Panc1 (cell line): ENCODE measurements around the gene AK8. TPM values are rescaled to one million over a fixed set of nuclear protein-coding genes. Genes with fewer than 3 reads are reported as not detected.

Source experiments
- ATAC-seq: fragments of 200-7000 bp; cut with Tn5 transposase; 2 replicates; pipeline ENCODE4 v1.9.1; 2020; ENCODE audit warnings: mild to moderate bottlenecking, moderate library complexity
- BruUV-seq: library from RNA; stranded (reverse); fragments of 400-500 nt; replicated peaks from 2 replicates; lab custom pipeline; 2021; lab: Mats Ljungman, UMichigan
- CTCF ChIA-PET: fragments of 300-600 bp; sonication (Branson Sonifier 250); formaldehyde crosslinking; loops from one replicate; lab custom pipeline; 2022; ENCODE audit warnings: antibody characterized with exemption; lab: Charles Lee
- POLR2A ChIA-PET: fragments of 300-600 bp; sonication (Branson Sonifier 250); formaldehyde crosslinking; loops from one replicate; lab custom pipeline; 2022; ENCODE audit warnings: antibody characterized with exemption; lab: Charles Lee
- DNase-seq: peaks from one replicate; pipeline ENCODE4 v3.0.0-alpha.2; 2010; ENCODE audit warnings: low read depth, low spot score
- H3K27ac ChIP-seq: 2 replicates; pipeline ENCODE4 v1.5.1; 2011; ENCODE audit warnings: mild to moderate bottlenecking, low read length, inconsistent platforms
- H3K27me3 ChIP-seq: fragments of 200-500 bp; sonication (Bioruptor generic); 2 replicates; pipeline ENCODE4 v1.6.0; 2014; ENCODE audit warnings: low read length, inconsistent platforms; ENCODE audit not compliant: control insufficient read depth, insufficient read depth
- H3K36me3 ChIP-seq: fragments of 200-500 bp; sonication (Bioruptor generic); 2 replicates; pipeline ENCODE4 v1.5.1; 2014; ENCODE audit warnings: inconsistent platforms, mild to moderate bottlenecking, low read length, moderate library complexity; ENCODE audit not compliant: control insufficient read depth, insufficient read depth
- H3K4me1 ChIP-seq: 2 replicates; pipeline ENCODE4 v1.5.1; 2011; ENCODE audit warnings: inconsistent platforms, mild to moderate bottlenecking, low read length, moderate library complexity; ENCODE audit not compliant: control insufficient read depth, insufficient read depth
- H3K4me3 ChIP-seq, 2 experiments: 2 replicates each; pipeline ENCODE4 v1.5.1; 2011 to 2012; ENCODE audit warnings: low read depth in 2 of 2, low read length in 2 of 2, mild to moderate bottlenecking in 2 of 2, inconsistent platforms in 1 of 2, moderate library complexity in 1 of 2
- H3K9me3 ChIP-seq: fragments of 200-500 bp; sonication (Bioruptor generic); 2 replicates; pipeline ENCODE4 v1.5.1; 2014; ENCODE audit warnings: low read depth, mild to moderate bottlenecking, inconsistent platforms, low read length, moderate library complexity; ENCODE audit not compliant: control insufficient read depth, insufficient read depth
- POLR2AphosphoS5 ChIP-seq: IDR thresholded peaks from 2 replicates; pipeline ENCODE4 v1.6.1; 2012; ENCODE audit warnings: mild to moderate bottlenecking, low read depth, low read length, moderate library complexity
- SIN3A ChIP-seq: IDR thresholded peaks from 2 replicates; pipeline ENCODE4 v1.6.1; 2012; ENCODE audit warnings: low read depth, mild to moderate bottlenecking, low read length, moderate library complexity, borderline replicate concordance; ENCODE audit not compliant: insufficient read depth
- TCF7L2 ChIP-seq: IDR thresholded peaks from 2 replicates; pipeline ENCODE4 v1.6.1; 2011; ENCODE audit warnings: mild to moderate bottlenecking, low read depth, low read length, inconsistent platforms
- in situ Hi-C: cut with HindIII; loops from 2 replicates; pipeline ENCODE4 v1.10.0; 2016; ENCODE audit warnings: low sequenced_read_pairs, low pct_unique_long_range_greater_than_20kb
- intact Hi-C: fragments of 100-400 bp; cut with micrococcal nuclease; formaldehyde crosslinking; loops from one replicate; pipeline ENCODE4 v1.10.0; 2022; ENCODE audit not compliant: unreplicated experiment
- total RNA-seq: library from RNA; stranded (reverse); gene quantifications from one replicate; pipeline ENCODE4 v1.2.1, GENCODE V29; 2021; ENCODE audit not compliant: unreplicated experiment
- TF ChIP-seq, protein P1 (sequence below), 2 experiments: IDR thresholded peaks; 2 replicates each; pipeline ENCODE4 v1.6.1; 2011 to 2012; ENCODE audit warnings: low read depth in 2 of 2, control low read depth in 1 of 2, low read length in 1 of 2, mild to moderate bottlenecking in 1 of 2, moderate library complexity in 1 of 2; ENCODE audit not compliant: insufficient read depth in 1 of 2
- TF ChIP-seq, protein P2 (sequence below): fragments of 450-650 bp; IDR thresholded peaks from 2 replicates; pipeline ENCODE4 v1.5.1; 2017; ENCODE audit warnings: mild to moderate bottlenecking

Gene AK8
- total RNA-seq, 1 experiment from 2014 or later, result 0.39 TPM

DNA sequence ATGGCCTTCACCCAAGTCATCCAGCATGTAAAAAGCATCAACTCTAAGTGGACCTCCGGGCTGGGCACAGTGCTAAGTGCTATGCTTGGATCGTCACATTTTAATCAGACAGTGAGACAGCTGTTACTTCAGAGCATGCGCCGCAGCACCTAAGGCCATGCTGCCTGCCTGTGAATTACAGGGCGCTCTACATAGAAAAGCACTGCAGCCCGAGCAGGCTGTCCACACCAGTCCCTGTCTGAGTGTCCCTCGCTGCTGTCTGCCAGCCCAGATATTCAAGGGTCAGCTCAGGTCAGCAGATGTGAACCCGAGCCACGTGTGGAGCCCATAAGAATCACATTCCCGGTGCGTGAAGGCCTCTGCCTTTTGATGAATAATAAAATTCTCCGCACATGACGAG is 37.1 kb downstream of the AK8 start:
- POLR2A ChIA-PET, result no interaction called here

DNA sequence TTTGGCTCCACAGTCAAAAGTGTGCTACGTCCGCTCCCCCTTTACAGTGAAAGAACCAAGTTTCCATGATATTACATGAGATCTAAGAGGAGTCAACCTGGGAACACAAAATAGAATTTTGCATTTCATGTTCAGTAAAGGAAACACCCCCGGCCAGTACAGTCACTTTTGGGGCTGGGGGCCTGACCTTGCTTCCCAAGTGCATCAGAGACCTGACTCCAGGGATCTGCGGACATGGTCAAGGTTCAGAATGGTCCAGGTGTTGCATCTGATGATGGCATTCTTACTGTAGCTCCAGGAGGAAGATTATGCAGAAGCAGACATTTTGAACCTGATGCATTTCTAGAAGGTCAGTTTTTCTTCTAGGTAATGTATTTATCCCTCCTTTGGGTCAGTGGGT is 39.8 kb downstream of the AK8 start:
- H3K4me3 ChIP-seq, result no peak overlapping the region
- intact Hi-C loops, result no loop called here
- no peaks in the 10 kb centered on the region for H3K36me3 ChIP-seq
- ATAC-seq, result no peak
- no peak for DNase-seq
- no peaks in the 10 kb centered on the region for H3K9me3 ChIP-seq
- BruUV-seq, result no TSS peak
- H3K27ac ChIP-seq, result no peak overlapping the region
- no peaks in the 10 kb centered on the region; the same call in 1 of the 2 replicates for H3K4me1 ChIP-seq
- H3K27me3 ChIP-seq, result no peaks in the 10 kb centered on the region
- ChIA-PET POLR2A (no interaction called here), CTCF (no interaction called here)
- in situ Hi-C loops, result no loop called here
- no peak for TF ChIP-seq TCF7L2
- no peak for TF ChIP-seq POLR2AphosphoS5
- no peak for TF ChIP-seq SIN3A
- TF ChIP-seq, protein P1, sequence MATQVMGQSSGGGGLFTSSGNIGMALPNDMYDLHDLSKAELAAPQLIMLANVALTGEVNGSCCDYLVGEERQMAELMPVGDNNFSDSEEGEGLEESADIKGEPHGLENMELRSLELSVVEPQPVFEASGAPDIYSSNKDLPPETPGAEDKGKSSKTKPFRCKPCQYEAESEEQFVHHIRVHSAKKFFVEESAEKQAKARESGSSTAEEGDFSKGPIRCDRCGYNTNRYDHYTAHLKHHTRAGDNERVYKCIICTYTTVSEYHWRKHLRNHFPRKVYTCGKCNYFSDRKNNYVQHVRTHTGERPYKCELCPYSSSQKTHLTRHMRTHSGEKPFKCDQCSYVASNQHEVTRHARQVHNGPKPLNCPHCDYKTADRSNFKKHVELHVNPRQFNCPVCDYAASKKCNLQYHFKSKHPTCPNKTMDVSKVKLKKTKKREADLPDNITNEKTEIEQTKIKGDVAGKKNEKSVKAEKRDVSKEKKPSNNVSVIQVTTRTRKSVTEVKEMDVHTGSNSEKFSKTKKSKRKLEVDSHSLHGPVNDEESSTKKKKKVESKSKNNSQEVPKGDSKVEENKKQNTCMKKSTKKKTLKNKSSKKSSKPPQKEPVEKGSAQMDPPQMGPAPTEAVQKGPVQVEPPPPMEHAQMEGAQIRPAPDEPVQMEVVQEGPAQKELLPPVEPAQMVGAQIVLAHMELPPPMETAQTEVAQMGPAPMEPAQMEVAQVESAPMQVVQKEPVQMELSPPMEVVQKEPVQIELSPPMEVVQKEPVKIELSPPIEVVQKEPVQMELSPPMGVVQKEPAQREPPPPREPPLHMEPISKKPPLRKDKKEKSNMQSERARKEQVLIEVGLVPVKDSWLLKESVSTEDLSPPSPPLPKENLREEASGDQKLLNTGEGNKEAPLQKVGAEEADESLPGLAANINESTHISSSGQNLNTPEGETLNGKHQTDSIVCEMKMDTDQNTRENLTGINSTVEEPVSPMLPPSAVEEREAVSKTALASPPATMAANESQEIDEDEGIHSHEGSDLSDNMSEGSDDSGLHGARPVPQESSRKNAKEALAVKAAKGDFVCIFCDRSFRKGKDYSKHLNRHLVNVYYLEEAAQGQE (IDR thresholded peaks at IDR 0.05; ENCODE audit: insufficient read depth in 1 of 2, low read depth in 2 of 2, low read length in 1 of 2), result no peak
- TF ChIP-seq, protein P2, sequence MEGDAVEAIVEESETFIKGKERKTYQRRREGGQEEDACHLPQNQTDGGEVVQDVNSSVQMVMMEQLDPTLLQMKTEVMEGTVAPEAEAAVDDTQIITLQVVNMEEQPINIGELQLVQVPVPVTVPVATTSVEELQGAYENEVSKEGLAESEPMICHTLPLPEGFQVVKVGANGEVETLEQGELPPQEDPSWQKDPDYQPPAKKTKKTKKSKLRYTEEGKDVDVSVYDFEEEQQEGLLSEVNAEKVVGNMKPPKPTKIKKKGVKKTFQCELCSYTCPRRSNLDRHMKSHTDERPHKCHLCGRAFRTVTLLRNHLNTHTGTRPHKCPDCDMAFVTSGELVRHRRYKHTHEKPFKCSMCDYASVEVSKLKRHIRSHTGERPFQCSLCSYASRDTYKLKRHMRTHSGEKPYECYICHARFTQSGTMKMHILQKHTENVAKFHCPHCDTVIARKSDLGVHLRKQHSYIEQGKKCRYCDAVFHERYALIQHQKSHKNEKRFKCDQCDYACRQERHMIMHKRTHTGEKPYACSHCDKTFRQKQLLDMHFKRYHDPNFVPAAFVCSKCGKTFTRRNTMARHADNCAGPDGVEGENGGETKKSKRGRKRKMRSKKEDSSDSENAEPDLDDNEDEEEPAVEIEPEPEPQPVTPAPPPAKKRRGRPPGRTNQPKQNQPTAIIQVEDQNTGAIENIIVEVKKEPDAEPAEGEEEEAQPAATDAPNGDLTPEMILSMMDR, result no peak

More for the DNA sequence above, 37.1 kb downstream of the AK8 start:
- no peaks in the 10 kb centered on the region for H3K27me3 ChIP-seq
- H3K4me3 ChIP-seq, result no peak overlapping the region
- CTCF ChIA-PET, result no interaction called here
- no TSS peak for BruUV-seq
- TF ChIP-seq, protein P2, result no peak
- TF ChIP-seq SIN3A, result no peak
- no peak for TF ChIP-seq POLR2AphosphoS5
- TF ChIP-seq TCF7L2, result no peak
- TF ChIP-seq, protein P1 (IDR thresholded peaks at IDR 0.05; ENCODE audit: insufficient read depth in 1 of 2, low read depth in 2 of 2, low read length in 1 of 2), result no peak
- no peaks in the 10 kb centered on the region for H3K4me1 ChIP-seq
- intact Hi-C loops (no loop called here), in situ Hi-C loops (no loop called here)
- no peak overlapping the region for H3K27ac ChIP-seq
- H3K36me3 ChIP-seq, result no peaks in the 10 kb centered on the region
- DNase-seq, result no peak
- no peaks in the 10 kb centered on the region for H3K9me3 ChIP-seq
- ATAC-seq, result no peak
